Glomerular endothelial cell (primary cell): ENCODE data around the gene HUWE1. TPM values are rescaled to one million over a fixed set of nuclear protein-coding genes. Genes with fewer than 3 reads are reported as not detected.
"Not testable (repeated sequence)": the region's sequence is repeated elsewhere in the genome, so short reads cannot be mapped to it uniquely, and the experiment has no call there.

Experiments used
- DNase-seq: peaks from one replicate; pipeline ENCODE4 v3.0.0-alpha.2; 2011; ENCODE audit warnings: low read depth, low spot score; ENCODE audit errors: extremely low read depth
- total RNA-seq: library from RNA; depleted of rRNA; stranded (reverse); fragments of >200 nt; gene quantifications from 2 replicates; pipeline ENCODE4 v1.2.3, GENCODE V29; 2015

Gene HUWE1
- total RNA-seq, result 136 and 178 TPM in 2 replicates

GRCh38 chrX:53686151-53686885 is at the start of gene HUWE1:
TSS of gene HUWE1 (minus strand) at chrX:53686719. CDS start at chrX:53654107, 32,612 bp downstream.
- DNase-seq, result no peak

GRCh38 chrX:53732797-53733196 is 46.3 kb upstream of the HUWE1 start:
- no peak for DNase-seq

- no peak for DNase-seq
Measured at GRCh38 chrX:53729751-53730150, 43.2 kb upstream of the HUWE1 start.

- DNase-seq, result no peak
Measured at GRCh38 chrX:53728506-53728905, 42.0 kb upstream of the HUWE1 start.

- DNase-seq, result no peak
Measured at GRCh38 chrX:53724872-53725271, 38.4 kb upstream of the HUWE1 start.

- DNase-seq, result no peak
Measured at GRCh38 chrX:53723381-53723780, 36.9 kb upstream of the HUWE1 start.

- DNase-seq, result not testable (repeated sequence)
Measured at GRCh38 chrX:53721610-53722009, 35.1 kb upstream of the HUWE1 start.

GRCh38 chrX:53719666-53720065 is 33.1 kb upstream of the HUWE1 start:
- DNase-seq, result not testable (repeated sequence)

- no peak for DNase-seq
Measured at GRCh38 chrX:53718073-53718472, 31.6 kb upstream of the HUWE1 start.

GRCh38 chrX:53717205-53717604 is 30.7 kb upstream of the HUWE1 start:
- DNase-seq, result no peak

GRCh38 chrX:53716328-53717088 is 30.0 kb upstream of the HUWE1 start:
- no peak for DNase-seq

GRCh38 chrX:53715346-53715924 is 28.9 kb upstream of the HUWE1 start:
- DNase-seq, result no peak

GRCh38 chrX:53714580-53715345 is 28.2 kb upstream of the HUWE1 start:
- no peak for DNase-seq

GRCh38 chrX:53713987-53714579 is 27.6 kb upstream of the HUWE1 start:
- DNase-seq, result no peak

- DNase-seq, result no peak
Measured at GRCh38 chrX:53711436-53711835, 24.9 kb upstream of the HUWE1 start.

GRCh38 chrX:53704854-53705253 is 18.3 kb upstream of the HUWE1 start:
- no peak for DNase-seq

- DNase-seq, result no peak
Measured at GRCh38 chrX:53704294-53704693, 17.8 kb upstream of the HUWE1 start.

- no peak for DNase-seq
Measured at GRCh38 chrX:53695946-53696549, 9.5 kb upstream of the HUWE1 start.

GRCh38 chrX:53694642-53695041 is 8.1 kb upstream of the HUWE1 start:
- DNase-seq, result no peak

- no peak for DNase-seq
Measured at GRCh38 chrX:53688300-53688699, 1.8 kb upstream of the HUWE1 start.
